OCI-LY7 (cell line): ENCODE results near the gene CLEC16A.

Experiments
- CTCF ChIP-seq: fragments of 200-600 bp; sonication (generic); conservative IDR thresholded peaks from 2 replicates; pipeline ENCODE4 v1.5.1; 2014; ENCODE audit warnings: mild to moderate bottlenecking, antibody characterized with exemption, low read length, moderate library complexity, mixed read lengths
- EZH2phosphoT487 ChIP-seq: fragments of 200-600 bp; sonication (generic); IDR thresholded peaks from 2 replicates; pipeline ENCODE4 v1.6.1; 2018; ENCODE audit warnings: low read depth, borderline replicate concordance, mild to moderate bottlenecking, mixed run types, antibody characterized with exemption, low read length, moderate library complexity, mixed read lengths

- no peak for TF ChIP-seq CTCF
- no peak for TF ChIP-seq EZH2phosphoT487
Measured at GRCh38 chr16:11056090-11056992, 112.0 kb downstream of the CLEC16A start.
